DOHH2 (cell line): ENCODE results near the gene PLCE1.

Experiments
- CTCF ChIP-seq: fragments of 200-600 bp; sonication (generic); IDR thresholded peaks from one replicate; pipeline ENCODE4 v1.5.1; 2014; ENCODE audit warnings: antibody characterized with exemption, mild to moderate bottlenecking, low read depth, low read length; ENCODE audit not compliant: poor library complexity, severe bottlenecking
- EZH2phosphoT487 ChIP-seq: fragments of 200-600 bp; sonication (generic); IDR thresholded peaks from 2 replicates; pipeline ENCODE4 v1.6.1; 2017; ENCODE audit warnings: borderline replicate concordance, mild to moderate bottlenecking, antibody characterized with exemption, low read length, moderate library complexity, mixed read lengths

DNA sequence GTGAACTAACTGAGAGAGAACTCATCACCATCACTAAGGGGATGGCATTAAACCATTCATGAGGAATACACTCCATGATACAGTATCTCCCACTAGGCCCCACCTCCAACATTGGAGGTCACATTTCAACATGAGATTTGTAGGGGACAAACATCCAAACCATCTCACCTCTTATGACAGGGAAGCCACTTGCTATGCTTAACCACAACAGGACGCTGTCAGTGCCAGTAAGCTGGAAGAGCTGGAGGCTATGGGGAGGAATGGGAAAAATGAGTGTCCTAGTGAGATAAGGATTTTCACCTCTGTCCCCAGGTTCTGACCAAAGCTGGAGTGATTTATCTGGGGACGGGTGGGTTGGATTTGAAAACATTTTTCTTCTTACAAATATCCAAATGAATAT, 17.6 kb downstream of the PLCE1 start:
- TF ChIP-seq CTCF (no peak), EZH2phosphoT487 (no peak)
